Rectal smooth muscle tissue (tissue), 1 donor: Measurements from ENCODE around the gene FYN.

Experiments used
- H3K27ac ChIP-seq: one replicate; pipeline ENCODE4 v1.7.0; 2013; ENCODE audit warnings: low read depth, low read length, inconsistent platforms
- H3K27me3 ChIP-seq: one replicate; pipeline ENCODE4 v1.7.0; 2013; ENCODE audit warnings: low read length; ENCODE audit not compliant: control insufficient read depth, insufficient read depth
- H3K36me3 ChIP-seq: one replicate; pipeline ENCODE4 v1.7.0; 2013; ENCODE audit warnings: low read length; ENCODE audit not compliant: control insufficient read depth, insufficient read depth
- H3K4me1 ChIP-seq: one replicate; pipeline ENCODE4 v1.7.0; 2013; ENCODE audit warnings: low read length; ENCODE audit not compliant: control insufficient read depth, insufficient read depth
- H3K4me3 ChIP-seq: one replicate; pipeline ENCODE4 v1.7.0; 2013; ENCODE audit warnings: low read length
- H3K9ac ChIP-seq: one replicate; pipeline ENCODE4 v1.7.0; 2013; ENCODE audit warnings: low read length

FYN gene

DNA sequence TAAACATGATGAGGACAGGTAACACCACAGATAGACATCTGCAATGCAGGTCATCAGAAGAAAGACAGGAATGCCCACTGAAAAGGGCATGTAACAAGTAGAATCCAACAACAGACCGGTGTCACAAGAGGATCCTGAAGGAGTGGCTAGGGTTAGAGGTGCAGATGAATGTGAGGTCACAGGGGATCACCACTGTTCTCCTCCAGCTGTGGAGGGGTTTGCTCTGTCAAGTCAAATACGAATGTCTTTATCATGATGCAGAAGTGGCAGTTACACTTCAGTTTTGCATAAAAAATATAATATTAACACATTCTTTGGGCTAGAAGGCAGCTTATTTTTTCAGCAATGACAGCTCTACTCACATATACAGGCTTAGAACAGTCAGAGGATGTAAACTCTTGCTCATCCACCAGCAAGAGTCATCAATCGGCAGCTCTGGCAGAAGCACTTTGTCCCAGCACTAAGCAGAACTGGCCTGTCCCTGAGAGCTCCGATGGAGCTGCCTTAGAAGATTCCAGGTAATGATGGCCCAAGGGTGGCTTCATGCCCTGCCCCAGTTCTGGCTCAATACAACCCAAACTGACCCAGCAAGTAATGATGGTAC lies 137.1 kb downstream of the FYN start:
- Histone ChIP-seq H3K9ac (no peak overlapping the region), H3K4me3 (no peak overlapping the region), H3K27me3 (no peaks in the 10 kb centered on the region), H3K36me3 (no peaks in the 10 kb centered on the region), H3K4me1 (no peaks in the 10 kb centered on the region), H3K27ac (no peak overlapping the region)

DNA sequence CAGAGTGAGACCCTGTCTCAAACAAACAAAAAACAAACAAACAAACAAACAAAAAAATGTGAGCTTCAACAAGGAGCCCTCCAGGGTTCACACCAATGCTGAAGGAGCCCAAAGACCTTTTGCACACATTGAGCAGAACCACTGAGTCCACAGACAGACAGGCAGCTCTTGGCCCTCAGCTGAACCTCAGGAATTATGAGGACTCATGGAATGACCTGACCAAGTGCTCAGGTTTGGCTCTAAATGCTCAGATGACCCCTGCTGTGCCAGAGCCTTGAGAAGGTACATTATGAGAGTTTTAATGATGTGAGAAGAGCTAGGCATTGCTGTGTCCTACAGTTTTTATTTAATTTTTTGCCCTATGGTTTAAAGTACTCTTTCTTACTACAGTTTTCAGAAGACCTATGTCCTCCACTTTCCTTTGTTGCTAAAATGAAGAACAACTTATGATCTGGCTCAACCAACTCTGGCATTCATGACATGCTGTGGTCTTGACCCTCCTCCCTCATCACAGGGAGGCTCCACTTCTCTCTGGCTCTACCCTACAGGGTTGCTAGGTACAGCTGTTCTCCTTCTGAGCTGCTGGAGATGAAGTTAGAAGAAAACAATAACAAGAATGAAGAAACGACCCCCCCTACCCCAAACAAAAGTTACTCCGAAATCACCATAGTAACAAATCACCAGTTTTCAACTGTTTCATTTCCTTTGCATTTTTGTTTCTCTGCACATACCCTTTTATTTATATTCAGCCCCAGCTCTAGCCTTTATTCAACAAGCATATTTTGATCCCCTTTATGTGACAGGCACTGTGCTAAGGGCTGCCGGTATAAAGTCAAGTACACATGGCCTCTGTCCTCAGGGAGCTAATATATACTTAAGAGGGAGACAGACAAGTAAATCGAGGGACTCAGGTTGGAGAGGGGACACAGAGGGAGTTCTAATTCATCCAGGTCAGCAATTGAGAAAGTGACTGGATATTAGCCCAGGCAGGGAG lies 138.9 kb downstream of the FYN start:
- H3K4me1 ChIP-seq: no peaks in the 10 kb centered on the region
- no peaks in the 10 kb centered on the region for H3K27me3 ChIP-seq
- no peak overlapping the region for H3K9ac ChIP-seq
- H3K27ac ChIP-seq: no peak overlapping the region
- H3K36me3 ChIP-seq: no peaks in the 10 kb centered on the region
- no peak overlapping the region for H3K4me3 ChIP-seq

DNA sequence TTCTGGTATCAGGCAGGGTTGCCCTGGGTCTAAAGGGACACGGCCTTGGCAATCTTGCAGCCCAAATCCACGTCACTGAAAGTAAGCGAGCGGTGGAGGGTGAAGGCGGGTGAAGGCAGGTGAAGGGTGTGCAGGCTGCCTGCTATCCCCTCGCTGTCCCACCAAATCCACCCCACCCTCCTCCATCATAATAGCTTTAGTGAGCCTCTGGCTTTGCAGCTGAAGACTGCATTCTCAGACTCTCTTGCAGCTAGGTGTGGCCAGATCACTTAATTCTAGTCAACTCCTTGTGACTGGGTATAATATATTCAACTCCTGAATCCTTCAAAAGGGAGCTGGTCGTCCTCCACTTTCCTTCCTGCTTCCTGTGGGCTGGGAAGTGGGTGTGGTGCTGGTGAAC lies 140.9 kb downstream of the FYN start:
- Histone ChIP-seq H3K4me3 (no peak overlapping the region), H3K27me3 (no peaks in the 10 kb centered on the region), H3K9ac (no peak overlapping the region), H3K4me1 (no peaks in the 10 kb centered on the region), H3K36me3 (no peaks in the 10 kb centered on the region), H3K27ac (no peak overlapping the region)

DNA sequence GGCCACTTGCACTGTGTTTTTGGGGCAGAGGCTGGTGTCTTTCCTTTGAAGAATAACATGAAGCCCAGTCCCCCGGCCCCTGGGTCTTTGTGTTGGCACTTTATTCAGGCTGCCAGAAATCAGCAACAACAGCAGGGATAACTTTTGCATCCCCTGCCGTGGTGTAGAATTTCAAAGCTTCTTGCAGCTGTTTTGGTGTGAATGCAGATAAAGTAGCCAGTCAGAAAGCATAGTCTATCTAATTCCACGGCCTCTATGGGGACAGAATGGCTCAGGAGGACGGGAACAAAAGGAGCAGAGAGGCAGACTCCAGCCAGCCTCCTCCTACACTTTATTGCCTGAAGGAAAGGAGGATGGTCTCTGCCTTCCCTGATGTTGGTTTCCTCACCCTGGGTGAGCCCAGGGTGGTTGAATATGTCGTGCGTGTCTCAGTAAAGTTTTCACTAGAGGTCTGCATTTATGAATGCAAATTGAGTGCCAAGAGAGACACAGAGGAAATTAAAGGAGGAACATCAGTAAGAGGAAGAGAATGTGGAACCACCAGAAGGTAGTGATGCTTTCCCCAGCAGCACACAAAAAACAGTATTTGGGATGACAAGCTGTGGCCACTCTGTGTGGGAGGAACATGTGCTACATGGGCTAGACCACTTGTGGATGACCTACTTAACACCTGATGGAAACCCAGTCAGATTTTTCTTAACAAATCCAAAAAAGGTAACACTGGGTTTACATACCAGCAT lies 141.6 kb downstream of the FYN start:
- Histone ChIP-seq H3K4me1 (no peaks in the 10 kb centered on the region), H3K27me3 (no peaks in the 10 kb centered on the region), H3K4me3 (no peak overlapping the region), H3K36me3 (no peaks in the 10 kb centered on the region), H3K27ac (no peak overlapping the region), H3K9ac (no peak overlapping the region)

DNA sequence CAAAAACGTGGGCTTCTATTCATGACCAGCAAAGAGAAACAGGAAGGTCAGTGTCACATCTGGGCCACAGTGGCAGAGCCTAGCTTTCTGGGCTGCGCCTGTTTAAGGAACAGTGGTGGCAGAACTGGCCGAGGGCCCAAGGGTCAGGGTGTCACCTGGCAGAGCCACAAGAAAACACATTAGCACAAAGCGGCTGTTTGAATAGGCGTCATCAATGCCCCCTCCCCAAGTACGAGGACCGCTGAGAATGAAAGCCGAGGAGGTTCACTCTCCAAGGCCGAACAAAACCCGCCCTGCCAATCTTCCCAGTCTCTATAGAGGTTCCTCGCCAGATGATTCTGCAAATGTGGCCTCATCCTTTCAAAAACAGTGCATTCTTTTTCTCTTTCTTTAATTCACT lies 142.4 kb downstream of the FYN start:
- H3K4me3 ChIP-seq: no peak overlapping the region
- no peak overlapping the region for H3K9ac ChIP-seq
- H3K27ac ChIP-seq: no peak overlapping the region
- no peaks in the 10 kb centered on the region for H3K27me3 ChIP-seq
- no peaks in the 10 kb centered on the region for H3K4me1 ChIP-seq
- no peaks in the 10 kb centered on the region for H3K36me3 ChIP-seq

DNA sequence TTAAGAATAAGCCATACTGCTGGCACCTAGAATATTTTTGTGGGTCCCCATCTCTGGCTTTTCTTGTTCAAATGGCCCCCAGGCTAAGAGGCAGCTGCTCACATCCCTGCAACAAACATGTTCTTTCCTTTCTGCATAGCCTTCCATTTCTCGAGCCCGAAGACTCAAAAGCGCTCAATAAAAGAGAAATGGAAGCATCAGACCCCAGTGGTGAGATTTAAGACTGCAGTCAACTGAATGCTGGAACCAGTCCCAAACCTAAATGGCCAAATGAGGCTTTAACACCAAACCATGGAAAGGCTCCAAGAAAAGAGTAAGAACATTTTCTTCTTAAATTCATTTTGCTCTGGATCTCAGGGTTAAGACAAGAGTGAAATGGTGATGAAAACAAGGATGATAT lies 145.4 kb downstream of the FYN start:
- Histone ChIP-seq H3K36me3 (no peaks in the 10 kb centered on the region), H3K4me1 (no peaks in the 10 kb centered on the region), H3K27ac (no peak overlapping the region), H3K27me3 (no peaks in the 10 kb centered on the region), H3K9ac (no peak overlapping the region), H3K4me3 (no peak overlapping the region)

DNA sequence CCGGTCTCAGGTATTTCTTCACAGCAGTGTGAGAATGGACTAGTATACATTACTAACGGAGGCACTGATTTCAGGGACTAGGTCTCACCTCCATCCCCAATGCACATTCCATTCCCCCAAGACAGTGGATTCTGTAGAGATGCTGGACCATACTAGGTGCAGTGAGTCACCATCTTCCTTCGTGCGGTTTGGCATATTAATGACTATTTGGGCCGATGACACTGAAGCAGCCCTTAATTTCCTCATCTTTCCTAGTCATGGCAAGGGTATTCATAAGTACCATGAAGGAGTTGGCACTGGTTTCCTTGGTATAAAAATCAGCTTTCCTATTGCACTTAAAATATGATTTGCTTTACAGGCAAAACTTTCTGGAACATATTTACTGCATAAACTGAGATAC lies 146.2 kb downstream of the FYN start:
- no peaks in the 10 kb centered on the region for H3K27me3 ChIP-seq
- H3K36me3 ChIP-seq: no peaks in the 10 kb centered on the region
- no peaks in the 10 kb centered on the region for H3K4me1 ChIP-seq
- no peak overlapping the region for H3K4me3 ChIP-seq
- H3K9ac ChIP-seq: no peak overlapping the region
- no peak overlapping the region for H3K27ac ChIP-seq

DNA sequence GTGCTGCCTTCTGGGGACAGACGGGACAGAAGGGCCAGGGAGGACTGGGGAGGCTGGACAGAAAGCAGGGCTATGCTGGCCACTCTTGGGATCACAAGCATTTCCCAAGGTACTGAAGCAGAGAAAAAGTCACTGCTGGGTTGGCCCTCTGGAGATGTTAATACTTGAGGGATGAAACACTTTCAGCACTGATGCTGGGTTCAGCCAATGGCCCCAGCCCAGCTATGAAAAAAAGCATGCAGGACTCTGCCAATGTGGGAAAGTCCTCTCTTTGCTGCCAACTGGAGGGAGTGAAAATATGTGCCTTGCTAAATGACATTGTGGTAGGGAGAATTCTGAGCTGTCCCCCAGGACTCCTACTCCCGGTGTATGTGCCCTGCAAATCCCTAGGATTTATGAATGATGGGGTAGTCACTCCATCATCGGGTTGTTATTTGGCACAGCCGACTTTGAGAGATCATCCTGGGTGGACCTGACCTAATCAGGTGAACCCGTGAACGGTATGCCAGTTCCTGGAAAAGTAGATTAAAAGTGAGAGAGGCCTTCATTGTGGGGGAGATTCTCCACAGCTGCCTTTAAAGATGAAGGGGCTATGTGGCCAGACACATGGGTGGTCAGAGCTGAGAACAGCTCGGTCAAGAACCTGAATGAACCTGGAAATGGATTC lies 147.7 kb downstream of the FYN start:
- Histone ChIP-seq H3K4me1 (no peaks in the 10 kb centered on the region), H3K4me3 (no peak overlapping the region), H3K27ac (no peak overlapping the region), H3K27me3 (no peaks in the 10 kb centered on the region), H3K9ac (no peak overlapping the region), H3K36me3 (no peaks in the 10 kb centered on the region)

DNA sequence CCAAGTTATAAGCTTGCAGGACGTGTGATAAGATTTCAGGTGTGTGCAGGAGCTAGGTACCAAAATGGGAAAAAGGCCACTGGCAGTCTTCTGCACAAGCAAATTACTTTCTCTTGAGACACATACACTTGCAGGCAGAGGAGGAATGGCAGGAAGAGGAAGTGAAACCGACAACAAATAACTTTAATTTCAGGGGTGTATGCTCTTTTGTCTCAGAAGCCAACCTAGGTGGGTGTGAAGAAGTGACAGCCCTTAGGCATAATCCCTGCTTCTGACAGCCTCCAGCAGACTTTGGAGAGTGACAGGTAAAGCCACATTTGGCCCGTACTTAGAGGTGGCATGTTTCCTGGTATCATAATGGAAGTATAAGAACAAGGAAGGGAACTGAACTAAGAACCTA lies 148.7 kb downstream of the FYN start:
- Histone ChIP-seq H3K27me3 (no peaks in the 10 kb centered on the region), H3K4me3 (no peak overlapping the region), H3K27ac (no peak overlapping the region), H3K9ac (no peak overlapping the region), H3K36me3 (no peaks in the 10 kb centered on the region), H3K4me1 (no peaks in the 10 kb centered on the region)

DNA sequence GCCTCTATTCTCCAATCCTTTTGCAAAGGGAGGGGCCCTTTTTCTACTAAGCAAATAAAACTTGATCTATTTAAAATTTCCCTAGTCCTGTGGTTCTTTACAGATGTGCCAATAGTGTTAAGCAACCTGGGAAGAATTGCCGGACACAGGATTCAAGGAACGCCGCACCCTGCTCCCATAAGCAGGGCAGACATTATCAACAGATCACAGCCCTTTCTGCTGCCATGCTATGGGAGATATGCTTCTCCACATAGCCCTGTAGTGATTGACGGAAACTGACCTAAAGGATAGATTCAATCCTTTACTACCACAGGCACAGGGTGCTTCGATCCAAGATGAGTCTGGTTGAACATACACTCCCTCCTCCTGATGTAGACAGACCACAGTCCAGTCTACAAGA lies 149.2 kb downstream of the FYN start:
- Histone ChIP-seq H3K36me3 (no peaks in the 10 kb centered on the region), H3K27me3 (no peaks in the 10 kb centered on the region), H3K4me1 (no peaks in the 10 kb centered on the region), H3K27ac (no peak overlapping the region), H3K4me3 (no peak overlapping the region), H3K9ac (no peak overlapping the region)

DNA sequence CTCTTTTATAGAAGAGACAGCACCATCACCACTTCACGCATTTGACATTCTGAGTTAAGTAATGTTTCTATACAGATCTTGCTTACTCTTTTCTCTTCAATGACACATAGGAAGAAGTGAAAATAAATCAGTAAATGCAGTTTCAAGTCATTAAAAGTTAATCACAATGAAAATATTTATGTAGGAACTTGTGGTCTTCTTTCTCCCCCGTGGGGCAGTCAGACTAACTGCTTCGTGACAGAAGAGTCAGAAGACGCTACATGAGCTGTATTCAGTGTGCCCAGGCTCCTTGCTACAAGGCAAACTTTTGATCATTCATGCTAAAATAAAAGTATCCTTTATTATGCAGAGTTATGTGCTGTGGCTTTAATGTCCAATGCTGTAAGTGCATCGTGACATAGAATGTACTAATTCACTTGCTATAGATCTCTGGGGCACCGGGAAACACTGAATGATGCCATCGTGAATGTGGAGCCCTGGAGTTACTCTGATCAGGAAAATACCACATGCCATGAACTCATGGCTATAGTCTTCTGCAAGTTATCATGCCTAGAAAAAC lies 149.8 kb downstream of the FYN start:
- Histone ChIP-seq H3K4me1 (no peaks in the 10 kb centered on the region), H3K27me3 (no peaks in the 10 kb centered on the region), H3K27ac (no peak overlapping the region)

More for the DNA sequence above, 149.8 kb downstream of the FYN start:
- Histone ChIP-seq H3K4me3 (no peak overlapping the region), H3K9ac (no peak overlapping the region), H3K36me3 (no peaks in the 10 kb centered on the region)
